EH (cell line): ENCODE measurements around the gene ST3GAL3.

Source experiments
- DNase-seq: peaks from one replicate; pipeline ENCODE4 v3.0.0-alpha.2; 2015; ENCODE audit warnings: low read depth

ST3GAL3 gene

GRCh38 chr1:43938892-43939587 is 231.7 kb downstream of the ST3GAL3 start:
- DNase-seq = no peak

- DNase-seq = no peak
These were observed 235.1 kb downstream of the ST3GAL3 start for GRCh38 chr1:43942411-43942810.

- no peak for DNase-seq
These were observed 237.5 kb downstream of the ST3GAL3 start for GRCh38 chr1:43944860-43945259.

- no peak for DNase-seq
These were observed 238.4 kb downstream of the ST3GAL3 start for GRCh38 chr1:43945674-43946235.

- peak; percentile 93 for DNase-seq
These were observed 239.1 kb downstream of the ST3GAL3 start, which contains the start of gene IPO13 for GRCh38 chr1:43946236-43947060. IPO13 (plus strand) TSS chr1:43946950; CDS start chr1:43947601, 651 bp downstream.

GRCh38 chr1:43947061-43947873 is 239.9 kb downstream of the ST3GAL3 start:
- no peak for DNase-seq

GRCh38 chr1:43947874-43948437 is 240.6 kb downstream of the ST3GAL3 start:
- DNase-seq = peak; percentile 31

GRCh38 chr1:43949678-43950077 is 242.3 kb downstream of the ST3GAL3 start:
- DNase-seq = no peak

- DNase-seq = no peak
These were observed 244.0 kb downstream of the ST3GAL3 start for GRCh38 chr1:43951021-43951985.

- DNase-seq = no peak
These were observed 245.5 kb downstream of the ST3GAL3 start for GRCh38 chr1:43952731-43953346.

- DNase-seq = no peak
These were observed 246.0 kb downstream of the ST3GAL3 start for GRCh38 chr1:43953361-43953760.

- DNase-seq = no peak
These were observed 246.7 kb downstream of the ST3GAL3 start for GRCh38 chr1:43954036-43954435.

- no peak for DNase-seq
These were observed 248.9 kb downstream of the ST3GAL3 start for GRCh38 chr1:43956234-43956633.

GRCh38 chr1:43957407-43958040 is 250.2 kb downstream of the ST3GAL3 start:
- DNase-seq = no peak

GRCh38 chr1:43958351-43959255 is 251.3 kb downstream of the ST3GAL3 start:
- no peak for DNase-seq

GRCh38 chr1:43960798-43961197 is 253.5 kb downstream of the ST3GAL3 start:
- DNase-seq = no peak

- no peak for DNase-seq
These were observed 254.4 kb downstream of the ST3GAL3 start for GRCh38 chr1:43961692-43962091.

GRCh38 chr1:43962324-43962723 is 255.0 kb downstream of the ST3GAL3 start:
- no peak for DNase-seq

GRCh38 chr1:43963006-43963405 is 255.7 kb downstream of the ST3GAL3 start:
- no peak for DNase-seq
